Stimulated activated CD8-positive, alpha-beta memory T cell treated with anti-CD3 and anti-CD28 coated beads, Interleukin-12 subunit alpha, Interleukin-12 subunit beta, amount 100 ng/mL, for 4 hours (primary cell): ENCODE measurements around the gene CEBPZOS.

Experiments used
- DNase-seq: peaks from one replicate; pipeline ENCODE4 v3.0.0-alpha.2; 2020; ENCODE audit warnings: low read depth

The CEBPZOS gene

DNA sequence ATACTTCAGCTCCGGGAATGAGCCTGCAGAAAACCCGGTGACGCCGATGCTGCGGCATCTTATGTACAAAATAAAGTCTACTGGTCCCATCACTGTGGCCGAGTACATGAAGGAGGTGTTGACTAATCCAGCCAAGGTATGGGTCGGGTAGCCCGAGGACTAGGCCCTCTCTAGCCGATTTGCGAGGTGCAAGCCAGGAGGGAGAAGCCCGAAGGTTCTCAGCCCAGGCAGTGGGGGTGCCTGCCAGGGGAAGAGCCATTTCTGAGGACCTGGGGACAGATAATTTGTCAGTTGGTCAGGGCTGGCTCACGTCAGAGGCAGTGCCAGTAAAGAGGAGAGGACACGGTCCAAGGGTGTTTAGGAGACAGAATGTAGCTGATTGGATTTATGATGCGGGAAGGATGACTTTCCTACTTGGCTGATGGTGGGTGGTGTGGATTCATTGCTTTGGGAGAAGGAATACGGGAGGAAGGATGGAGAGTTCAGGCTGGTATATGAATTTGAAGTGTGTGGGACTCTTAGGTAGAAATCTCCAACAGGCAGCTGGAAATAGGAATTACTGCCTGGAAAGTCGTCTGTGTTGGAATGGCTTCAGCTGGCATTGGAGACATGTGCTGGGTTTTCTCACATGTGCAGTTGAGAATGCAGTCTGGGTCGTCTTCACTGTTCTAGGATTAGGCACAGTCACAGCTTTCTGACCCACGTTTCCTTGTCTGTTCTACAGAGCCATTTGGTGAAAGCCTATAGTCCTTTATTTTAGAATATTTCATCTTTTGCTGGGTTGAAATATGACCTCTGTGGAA is 36.0 kb downstream of the CEBPZOS start:
- no peak for DNase-seq

DNA sequence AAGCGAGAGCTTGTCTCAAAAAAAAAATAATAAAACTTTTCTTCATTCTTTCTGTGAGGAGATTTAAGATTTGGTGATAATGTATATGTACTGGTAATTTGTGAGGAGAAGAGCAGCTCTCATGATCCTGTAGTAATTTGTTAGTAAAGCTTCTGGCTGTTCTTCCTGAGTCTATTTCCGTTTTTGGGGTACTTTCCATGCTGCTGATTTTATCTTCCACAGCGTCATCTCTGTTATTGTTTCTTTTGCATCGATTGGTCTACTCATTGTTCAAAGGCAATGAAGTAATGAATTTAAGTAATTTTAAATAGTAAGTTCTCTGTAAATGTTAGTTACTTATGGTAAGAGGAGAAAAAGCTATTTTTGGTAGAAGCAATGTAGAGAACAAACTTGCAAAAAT is 47.1 kb downstream of the CEBPZOS start:
- DNase-seq: no peak

DNA sequence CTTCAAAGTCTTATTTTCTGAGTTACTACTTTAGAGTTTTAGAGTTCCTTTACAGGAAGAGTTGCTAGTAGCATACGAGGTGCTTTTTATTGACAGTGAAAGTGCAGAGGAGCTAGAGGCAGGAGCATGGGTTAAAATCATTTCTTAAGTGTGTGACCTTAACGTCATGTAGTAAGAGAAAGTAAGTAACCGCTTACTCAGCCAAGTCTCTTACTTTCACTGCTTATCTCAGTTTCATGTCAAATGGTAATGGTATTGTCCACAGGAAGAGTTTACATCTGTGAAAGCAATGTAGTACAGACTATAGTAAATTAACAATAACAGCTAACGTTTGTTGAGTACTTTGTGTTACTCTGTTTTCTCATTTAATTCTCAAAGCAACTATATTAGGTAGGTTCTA is 47.7 kb downstream of the CEBPZOS start:
- DNase-seq: no peak

DNA sequence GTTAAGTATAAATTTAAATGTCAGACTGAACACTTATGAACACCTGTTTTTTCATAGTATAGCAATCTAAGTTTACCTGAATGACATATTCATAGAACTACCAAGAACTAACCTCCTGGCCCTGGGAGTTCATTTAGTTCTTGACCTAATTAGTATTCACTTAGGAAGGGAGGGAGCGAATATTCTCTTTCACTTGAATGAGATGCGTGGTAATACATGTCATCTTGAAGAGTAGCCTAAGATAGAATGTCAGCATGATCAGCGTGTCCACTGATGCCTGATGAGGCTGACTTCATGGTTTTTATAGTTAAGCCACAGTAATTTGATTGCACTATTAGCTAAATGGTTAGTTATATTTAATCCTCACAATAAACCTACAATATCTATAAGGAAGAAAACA is 48.5 kb downstream of the CEBPZOS start:
- DNase-seq: no peak

DNA sequence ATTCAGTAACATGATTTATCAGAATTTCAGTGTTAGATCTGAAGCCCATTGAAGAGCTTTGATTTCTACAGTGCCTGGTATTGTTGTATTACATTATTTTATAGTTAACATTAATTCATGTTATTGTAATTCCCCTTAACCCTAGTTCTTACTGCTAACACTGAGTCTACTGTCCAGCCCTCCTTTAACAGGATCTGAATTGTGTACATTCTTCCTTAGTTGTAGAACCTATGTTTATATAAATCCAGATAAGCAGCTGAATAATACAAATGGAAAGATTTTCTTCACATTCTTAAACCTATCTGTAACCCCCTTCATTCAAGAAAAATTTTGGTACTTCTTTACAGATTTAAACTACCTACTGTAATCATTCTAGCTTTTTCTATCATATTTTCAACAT is 49.9 kb downstream of the CEBPZOS start:
- no peak for DNase-seq

GRCh38 chr2:37250869-37251740 is 54.8 kb downstream of the CEBPZOS start:
- DNase-seq: no peak
